Psoas muscle (tissue), 8 donors: ENCODE results near the gene MRPL24. TPM values are rescaled to one million over a fixed set of nuclear protein-coding genes. Genes with fewer than 3 reads are reported as not detected.

Experiments used
- ATAC-seq, 4 donors: fragments of 200-7000 bp; cut with Tn5 transposase; one replicate each; pipeline ENCODE4 v1.9.1; 2020; ENCODE audit warnings: moderate library complexity in 3 of 4, mild to moderate bottlenecking in 2 of 4
- DNase-seq, 2 donors: peaks; one replicate each; pipeline ENCODE4 v3.0.0-alpha.2; 2020
- H3K27ac ChIP-seq: fragments of 200-600 bp; one replicate; pipeline ENCODE4 v1.8.0; 2022
- H3K27me3 ChIP-seq, 3 donors: fragments of 200-600 bp in 1 of 3; one replicate each; pipeline versions ENCODE4 v1.6.1 to v1.8.0; 2013 to 2022; ENCODE audit warnings: low read length in 2 of 3, mild to moderate bottlenecking in 2 of 3, moderate library complexity in 1 of 3; ENCODE audit not compliant: insufficient read depth in 3 of 3
- H3K36me3 ChIP-seq, 2 donors: fragments of 200-600 bp in 1 of 2; one replicate each; pipeline versions ENCODE4 v1.6.1 to v1.8.0; 2013 to 2022; ENCODE audit warnings: low read depth in 1 of 2, mild to moderate bottlenecking in 1 of 2, moderate library complexity in 1 of 2; ENCODE audit not compliant: insufficient read depth in 1 of 2
- H3K4me1 ChIP-seq: fragments of 200-600 bp; one replicate; pipeline ENCODE4 v1.8.0; 2022
- H3K4me3 ChIP-seq: fragments of 200-600 bp; one replicate; pipeline ENCODE4 v1.8.0; 2022; ENCODE audit warnings: mild to moderate bottlenecking
- H3K9me3 ChIP-seq: fragments of 200-600 bp; one replicate; pipeline ENCODE4 v1.8.0; 2022
- whole genome bisulfite sequencing, 3 donors: extraction: QIAGEN DNeasy Blood & Tissue Kit; methylation state at CpG; one replicate each; pipeline versions ENCODE4 v1.1.6 to v1.1.7; 2013; 5-methylcytosine and 5-hydroxymethylcytosine counted together
- intact Hi-C, 2 donors: fragments of 100-400 bp; cut with DNase I; formaldehyde crosslinking; loops; one replicate each; pipeline versions ENCODE4 v1.11.0 to v1.14.2; 2022
- polyA plus RNA-seq, 3 donors: library from polyadenylated mRNA; stranded (reverse); fragments of 200-250 nt; gene quantifications; one replicate each; pipeline ENCODE4 v1.2.3, GENCODE V29; 2013
- total RNA-seq, 4 donors: library from RNA; stranded (reverse); fragmentation: NEBNext Ultra II Directional in 2 of 4; extraction: Animal tissue kit (Norgen Biotek cat#: 25700) in 2 of 4; gene quantifications; one replicate each; pipeline versions ENCODE4 v1.2.1 to v1.2.4, GENCODE V29; 2021 to 2023
- TF ChIP-seq, protein P1 (sequence below): fragments of 200-600 bp; IDR thresholded peaks from one replicate; pipeline ENCODE4 v1.8.0; 2022; ENCODE audit warnings: antibody characterized with exemption
- donor health status: healthy with polysubstance abuse.
- donor health status: DM: no; HTN: no; CAD: no; lungs with moderate emphysema.
- donor health status: Bipolar disorder and iron deficiency.
- donor health status: healthy.
- donor health status: DM: yes; HTN: yes; CAD: no.
- donor health status: DM: no; HTN: no; CAD: no.
- donor health status: DM: no; HTN: no; CAD: no.
- donor health status: DM: yes; HTN: yes; CAD: no.

The MRPL24 gene
- total and polyA plus RNA-seq, 7 donors, result 86.1 to 174 (median 137) TPM

DNA sequence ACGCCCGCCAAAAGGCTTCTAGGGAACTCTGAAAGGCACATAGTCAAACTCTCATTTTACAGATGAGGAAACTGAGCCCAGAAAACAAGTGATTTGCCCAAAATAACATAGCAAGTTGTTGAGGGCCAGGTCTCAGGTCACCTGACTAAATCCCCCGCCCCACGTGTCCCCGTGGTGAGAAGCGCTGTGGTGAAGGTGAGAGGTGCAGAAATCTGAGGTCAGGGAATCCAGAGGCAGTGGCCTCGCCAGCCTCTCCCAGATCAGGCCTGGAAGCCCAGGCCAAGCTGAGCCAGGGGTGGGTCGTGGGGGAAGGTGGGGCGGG lies 5.5 kb upstream of the MRPL24 start:
- DNase-seq (no peak), ATAC-seq (no peak)
- Histone ChIP-seq H3K27ac (peak overlapping the region; percentile 98), H3K9me3 (no peaks in the 10 kb centered on the region), H3K36me3 (peaks cover 8 to 35% of the 10 kb centered on the region in 2 donors), H3K4me1 (peaks cover 40% of the 10 kb centered on the region), H3K27me3 (no peaks in the 10 kb centered on the region), H3K4me3 (peak overlapping the region; percentile 96)
- TF ChIP-seq, protein P1, sequence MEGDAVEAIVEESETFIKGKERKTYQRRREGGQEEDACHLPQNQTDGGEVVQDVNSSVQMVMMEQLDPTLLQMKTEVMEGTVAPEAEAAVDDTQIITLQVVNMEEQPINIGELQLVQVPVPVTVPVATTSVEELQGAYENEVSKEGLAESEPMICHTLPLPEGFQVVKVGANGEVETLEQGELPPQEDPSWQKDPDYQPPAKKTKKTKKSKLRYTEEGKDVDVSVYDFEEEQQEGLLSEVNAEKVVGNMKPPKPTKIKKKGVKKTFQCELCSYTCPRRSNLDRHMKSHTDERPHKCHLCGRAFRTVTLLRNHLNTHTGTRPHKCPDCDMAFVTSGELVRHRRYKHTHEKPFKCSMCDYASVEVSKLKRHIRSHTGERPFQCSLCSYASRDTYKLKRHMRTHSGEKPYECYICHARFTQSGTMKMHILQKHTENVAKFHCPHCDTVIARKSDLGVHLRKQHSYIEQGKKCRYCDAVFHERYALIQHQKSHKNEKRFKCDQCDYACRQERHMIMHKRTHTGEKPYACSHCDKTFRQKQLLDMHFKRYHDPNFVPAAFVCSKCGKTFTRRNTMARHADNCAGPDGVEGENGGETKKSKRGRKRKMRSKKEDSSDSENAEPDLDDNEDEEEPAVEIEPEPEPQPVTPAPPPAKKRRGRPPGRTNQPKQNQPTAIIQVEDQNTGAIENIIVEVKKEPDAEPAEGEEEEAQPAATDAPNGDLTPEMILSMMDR, result no peak
- intact Hi-C loops, result no loop called here
- 22 to 35% (median 31%) methylated on average over 9 of the region's 9 CpGs for WGBS, 3 donors

DNA sequence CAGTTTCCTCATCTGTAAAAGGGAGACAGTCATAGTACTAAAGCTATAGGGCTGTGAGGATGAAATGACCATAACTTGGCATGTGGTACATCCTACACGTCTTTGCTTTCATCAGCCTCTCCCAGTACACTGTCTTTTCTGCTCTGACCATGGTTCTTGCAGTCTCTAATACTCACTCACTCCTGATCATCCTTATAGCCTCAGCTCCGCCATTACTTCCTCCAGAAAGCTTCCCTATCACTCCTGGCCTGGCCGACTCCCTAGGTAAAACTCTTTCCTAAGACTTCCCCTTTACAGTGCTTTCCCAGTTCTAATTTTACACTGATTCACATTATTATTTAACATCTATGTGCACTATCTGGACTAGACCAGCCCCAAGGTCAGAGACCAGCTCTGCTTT lies 5.0 kb upstream of the MRPL24 start:
- H3K4me1 ChIP-seq, result peaks cover 41% of the 10 kb centered on the region
- peaks cover 8 to 35% of the 10 kb centered on the region in 2 donors for H3K36me3 ChIP-seq
- TF ChIP-seq, protein P1, result no peak
- intact Hi-C loops, result no loop called here
- H3K4me3 ChIP-seq, result peak overlapping the region; percentile 96
- 59 to 72% (median 67%) methylated on average over 3 of the region's 3 CpGs for WGBS, 3 donors
- peak overlapping the region; percentile 98 for H3K27ac ChIP-seq
- H3K27me3 ChIP-seq, result no peaks in the 10 kb centered on the region
- H3K9me3 ChIP-seq, result no peaks in the 10 kb centered on the region
- ATAC-seq (no peak), DNase-seq (no peak)

DNA sequence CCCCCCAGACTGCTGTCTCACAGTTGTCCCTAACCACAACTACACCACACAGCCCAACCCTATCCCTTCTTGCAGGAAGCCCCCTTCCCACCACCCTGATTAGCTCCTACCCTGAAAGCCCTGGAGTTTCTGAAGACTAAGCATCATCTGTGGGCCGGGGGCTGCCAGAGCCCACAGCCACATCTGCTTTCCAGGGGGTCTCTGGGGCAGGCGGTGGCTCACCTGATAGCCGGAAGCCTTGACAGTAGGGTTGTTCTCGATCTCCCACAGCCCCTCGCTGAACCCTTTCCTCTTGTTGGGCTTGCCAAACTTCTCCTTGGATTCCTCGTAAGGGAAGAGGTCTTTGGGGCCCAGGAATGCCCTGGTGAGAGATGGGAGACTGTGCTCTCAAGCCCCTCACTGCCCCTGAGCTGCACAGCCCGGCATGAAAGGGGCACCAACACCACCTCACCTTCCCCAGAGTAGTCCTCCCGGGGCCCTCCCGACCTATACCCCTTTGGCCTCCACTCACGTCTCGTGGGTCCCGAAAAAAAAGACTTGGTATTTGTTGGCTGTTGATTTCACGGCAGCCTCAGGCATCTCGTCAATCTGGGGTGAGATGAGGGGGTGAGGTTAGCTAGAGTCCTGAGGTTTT lies 4.0 kb upstream of the MRPL24 start:
- intact Hi-C loops, result no loop called here
- H3K27ac ChIP-seq, result peak overlapping the region; percentile 39
- TF ChIP-seq, protein P1, result no peak
- DNase-seq (no peak), ATAC-seq (no peak)
- WGBS, 3 donors, result 72 to 85% (median 76%) methylated on average over 14 of the region's 14 CpGs
- peaks cover 43% of the 10 kb centered on the region for H3K4me1 ChIP-seq
- no peak overlapping the region for H3K4me3 ChIP-seq
- peaks cover 8 to 35% of the 10 kb centered on the region in 2 donors for H3K36me3 ChIP-seq
- no peaks in the 10 kb centered on the region for H3K27me3 ChIP-seq
- H3K9me3 ChIP-seq, result no peaks in the 10 kb centered on the region

DNA sequence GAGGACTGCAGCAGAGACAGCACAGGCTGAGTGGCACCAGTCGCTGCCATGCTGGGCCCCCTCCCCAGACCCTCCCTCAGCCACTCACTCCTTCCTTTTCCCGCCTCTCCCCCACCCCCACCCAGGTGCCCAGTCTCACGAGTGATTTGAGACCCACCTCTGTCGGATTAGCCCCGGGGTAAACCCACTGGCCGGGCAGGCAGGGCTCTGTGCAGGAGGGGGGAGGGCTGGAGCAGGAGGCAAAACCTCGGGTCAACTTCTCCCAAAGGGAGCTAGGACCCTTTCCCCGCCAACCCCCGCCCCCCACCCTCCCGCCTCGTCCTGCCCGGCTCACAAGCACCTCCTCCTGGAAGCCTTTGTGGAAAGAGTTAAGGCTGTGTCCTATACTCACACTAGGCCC lies 3.5 kb upstream of the MRPL24 start:
- ATAC-seq (no peak), DNase-seq (no peak)
- 67 to 81% (median 71%) methylated on average over 7 to 12 of the region's 12 CpGs for WGBS, 3 donors
- peak overlapping the region; percentile 39 for H3K27ac ChIP-seq
- TF ChIP-seq, protein P1, result no peak
- intact Hi-C loops, result no loop called here
- peaks cover 8 to 35% of the 10 kb centered on the region in 2 donors for H3K36me3 ChIP-seq
- no peak overlapping the region for H3K4me3 ChIP-seq
- H3K27me3 ChIP-seq, result no peaks in the 10 kb centered on the region
- no peaks in the 10 kb centered on the region for H3K9me3 ChIP-seq
- H3K4me1 ChIP-seq, result peaks cover 40% of the 10 kb centered on the region
